Measurements from ENCODE around the gene THSD4.

Gene THSD4

DNA sequence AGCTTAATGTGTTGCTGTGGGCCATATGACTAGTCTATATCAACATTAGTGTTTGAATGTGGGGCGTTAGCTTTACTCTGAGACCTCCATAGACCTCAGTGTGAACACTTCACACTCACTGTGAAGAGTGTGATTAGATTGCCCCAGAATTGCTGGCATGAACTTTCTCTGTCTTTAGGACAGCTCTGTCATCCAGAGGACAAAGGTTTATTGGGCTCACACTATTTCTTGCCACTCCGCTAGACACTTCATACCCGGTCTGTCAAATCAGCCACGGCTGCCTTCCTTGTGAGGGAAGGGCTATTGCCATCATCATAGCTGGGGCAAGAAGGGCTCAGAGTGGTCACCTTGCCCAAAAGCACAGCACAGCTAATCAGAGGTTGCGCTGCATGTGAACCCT, 378.3 kb downstream of the THSD4 start:
- Histone ChIP-seq H3K9me2 (replicated peaks; ENCODE audit: control insufficient read depth, low read length) (no peaks in the 10 kb centered on the region), H3K9me3 (ENCODE audit: control insufficient read depth, insufficient read depth, low read length) (no peaks in the 10 kb centered on the region), H3K4me1 (ENCODE audit: control insufficient read depth, low read length) (no peaks in the 10 kb centered on the region), H3K27ac (ENCODE audit: low read depth, low read length) (no peak overlapping the region), H3F3A (ENCODE audit: control insufficient read depth, insufficient read depth) (no peaks in the 10 kb centered on the region), H3K27me3 (ENCODE audit: control insufficient read depth, low read length) (no peaks in the 10 kb centered on the region), H3K4me3 (ENCODE audit: low read length) (no peak overlapping the region), H3K4me2 (ENCODE audit: low read length) (no peak overlapping the region), H3K79me2 (ENCODE audit: control insufficient read depth, low read length) (no peaks in the 10 kb centered on the region), H4K20me1 (ENCODE audit: control insufficient read depth, insufficient read depth, low read depth, low read length) (no peaks in the 10 kb centered on the region), H3K36me3 (ENCODE audit: control insufficient read depth, low read length) (no peaks in the 10 kb centered on the region)
- no peak for TF ChIP-seq EZH2phosphoT487 (IDR thresholded peaks at IDR 0.05; ENCODE audit: borderline replicate concordance, low read length)
- TF ChIP-seq, protein P1, sequence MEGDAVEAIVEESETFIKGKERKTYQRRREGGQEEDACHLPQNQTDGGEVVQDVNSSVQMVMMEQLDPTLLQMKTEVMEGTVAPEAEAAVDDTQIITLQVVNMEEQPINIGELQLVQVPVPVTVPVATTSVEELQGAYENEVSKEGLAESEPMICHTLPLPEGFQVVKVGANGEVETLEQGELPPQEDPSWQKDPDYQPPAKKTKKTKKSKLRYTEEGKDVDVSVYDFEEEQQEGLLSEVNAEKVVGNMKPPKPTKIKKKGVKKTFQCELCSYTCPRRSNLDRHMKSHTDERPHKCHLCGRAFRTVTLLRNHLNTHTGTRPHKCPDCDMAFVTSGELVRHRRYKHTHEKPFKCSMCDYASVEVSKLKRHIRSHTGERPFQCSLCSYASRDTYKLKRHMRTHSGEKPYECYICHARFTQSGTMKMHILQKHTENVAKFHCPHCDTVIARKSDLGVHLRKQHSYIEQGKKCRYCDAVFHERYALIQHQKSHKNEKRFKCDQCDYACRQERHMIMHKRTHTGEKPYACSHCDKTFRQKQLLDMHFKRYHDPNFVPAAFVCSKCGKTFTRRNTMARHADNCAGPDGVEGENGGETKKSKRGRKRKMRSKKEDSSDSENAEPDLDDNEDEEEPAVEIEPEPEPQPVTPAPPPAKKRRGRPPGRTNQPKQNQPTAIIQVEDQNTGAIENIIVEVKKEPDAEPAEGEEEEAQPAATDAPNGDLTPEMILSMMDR (IDR thresholded peaks at IDR 0.05; ENCODE audit: low read depth, low read length, poor library complexity, severe bottlenecking), result no peak

DNA sequence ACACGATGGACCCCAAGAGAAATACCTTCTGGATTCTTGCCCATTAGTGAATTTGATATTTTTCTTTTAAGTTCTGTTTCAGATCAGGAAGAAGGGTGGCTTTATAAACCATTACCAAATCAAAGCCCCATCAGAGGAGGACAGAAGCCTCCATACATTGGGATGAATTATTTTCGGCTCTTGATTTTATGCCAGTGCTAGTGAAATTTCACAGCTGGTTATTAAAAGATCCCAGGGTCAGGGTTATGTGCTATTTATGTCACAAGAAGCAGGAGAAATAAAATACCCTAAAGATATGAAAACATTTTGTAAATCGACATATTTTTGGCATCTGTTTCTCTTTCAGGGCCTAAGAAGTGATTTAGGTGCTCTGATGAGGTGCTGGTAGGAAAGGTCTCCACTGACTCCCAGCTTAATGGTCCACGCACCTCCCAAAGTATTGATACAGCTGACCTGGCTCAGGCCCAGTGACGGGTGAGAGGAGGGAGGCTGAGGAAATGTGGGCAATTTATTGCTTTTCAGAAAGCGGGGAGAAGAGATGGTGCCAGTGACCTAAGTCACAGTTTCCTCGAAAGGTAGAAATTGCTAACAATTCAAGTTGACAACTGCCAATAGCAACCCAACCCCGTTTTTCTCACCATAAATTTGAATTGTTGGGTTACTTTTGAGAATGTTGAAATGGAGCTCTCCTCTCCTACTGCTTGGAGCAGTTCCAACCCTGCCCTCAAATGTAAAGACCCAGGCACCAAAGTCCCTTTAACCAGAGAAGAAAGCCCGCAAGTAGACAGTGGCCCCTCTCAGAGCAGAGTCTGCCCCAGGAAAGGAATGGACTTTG, 379.5 kb downstream of the THSD4 start:
- no peaks in the 10 kb centered on the region for H3K27me3 ChIP-seq (ENCODE audit: control insufficient read depth, low read length)
- H3K79me2 ChIP-seq (ENCODE audit: control insufficient read depth, low read length), result no peaks in the 10 kb centered on the region
- TF ChIP-seq, protein P1 (IDR thresholded peaks at IDR 0.05; ENCODE audit: low read depth, low read length, poor library complexity, severe bottlenecking), result no peak
- TF ChIP-seq EZH2phosphoT487 (IDR thresholded peaks at IDR 0.05; ENCODE audit: borderline replicate concordance, low read length), result no peak
- H3K4me1 ChIP-seq (ENCODE audit: control insufficient read depth, low read length), result no peaks in the 10 kb centered on the region
- no peaks in the 10 kb centered on the region for H3K36me3 ChIP-seq (ENCODE audit: control insufficient read depth, low read length)
- H3F3A ChIP-seq (ENCODE audit: control insufficient read depth, insufficient read depth), result no peaks in the 10 kb centered on the region
- no peak overlapping the region for H3K4me3 ChIP-seq (ENCODE audit: low read length)
- H3K4me2 ChIP-seq (ENCODE audit: low read length), result no peak overlapping the region
- H3K9me2 ChIP-seq (replicated peaks; ENCODE audit: control insufficient read depth, low read length), result no peaks in the 10 kb centered on the region
- no peaks in the 10 kb centered on the region for H3K9me3 ChIP-seq (ENCODE audit: control insufficient read depth, insufficient read depth, low read length)
- no peak overlapping the region for H3K27ac ChIP-seq (ENCODE audit: low read depth, low read length)
- no peaks in the 10 kb centered on the region for H4K20me1 ChIP-seq (ENCODE audit: control insufficient read depth, insufficient read depth, low read depth, low read length)

DNA sequence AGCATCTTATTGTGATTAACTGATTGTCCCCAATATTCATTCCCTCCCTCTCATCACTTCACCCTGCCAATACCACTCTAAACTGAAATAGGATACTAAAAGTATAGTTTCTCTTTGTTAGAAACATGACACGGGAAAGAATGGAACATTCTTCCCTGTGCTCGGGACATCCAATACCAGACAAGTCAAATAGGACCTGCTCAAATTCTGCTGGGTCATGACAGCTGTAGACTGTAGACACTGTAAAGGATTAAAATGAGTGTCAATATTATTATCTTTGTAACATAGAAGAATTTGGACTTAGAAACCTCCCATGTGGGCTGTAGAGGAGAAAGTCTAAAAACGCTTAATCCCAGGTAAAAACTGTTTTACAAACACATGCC, 380.1 kb downstream of the THSD4 start:
- no peak overlapping the region for H3K4me3 ChIP-seq (ENCODE audit: low read length)
- no peaks in the 10 kb centered on the region for H3K79me2 ChIP-seq (ENCODE audit: control insufficient read depth, low read length)
- TF ChIP-seq, protein P1 (IDR thresholded peaks at IDR 0.05; ENCODE audit: low read depth, low read length, poor library complexity, severe bottlenecking), result no peak
- TF ChIP-seq EZH2phosphoT487 (IDR thresholded peaks at IDR 0.05; ENCODE audit: borderline replicate concordance, low read length), result no peak
- H3K4me2 ChIP-seq (ENCODE audit: low read length), result no peak overlapping the region
- H3K9me3 ChIP-seq (ENCODE audit: control insufficient read depth, insufficient read depth, low read length), result no peaks in the 10 kb centered on the region
- H3K27me3 ChIP-seq (ENCODE audit: control insufficient read depth, low read length), result no peaks in the 10 kb centered on the region
- H3K4me1 ChIP-seq (ENCODE audit: control insufficient read depth, low read length), result no peaks in the 10 kb centered on the region
- H3K27ac ChIP-seq (ENCODE audit: low read depth, low read length), result no peak overlapping the region
- H4K20me1 ChIP-seq (ENCODE audit: control insufficient read depth, insufficient read depth, low read depth, low read length), result no peaks in the 10 kb centered on the region
- H3K36me3 ChIP-seq (ENCODE audit: control insufficient read depth, low read length), result no peaks in the 10 kb centered on the region
- H3K9me2 ChIP-seq (replicated peaks; ENCODE audit: control insufficient read depth, low read length), result no peaks in the 10 kb centered on the region
- no peaks in the 10 kb centered on the region for H3F3A ChIP-seq (ENCODE audit: control insufficient read depth, insufficient read depth)
